HG03571 (cell line): ENCODE data around the gene IMMP2L.

Experiments
- ATAC-seq: cut with Tn5 transposase; IDR thresholded peaks from one replicate; pipeline ENCODE4 v1.9.1; 2021; ENCODE audit not compliant: unreplicated experiment

Gene IMMP2L

DNA sequence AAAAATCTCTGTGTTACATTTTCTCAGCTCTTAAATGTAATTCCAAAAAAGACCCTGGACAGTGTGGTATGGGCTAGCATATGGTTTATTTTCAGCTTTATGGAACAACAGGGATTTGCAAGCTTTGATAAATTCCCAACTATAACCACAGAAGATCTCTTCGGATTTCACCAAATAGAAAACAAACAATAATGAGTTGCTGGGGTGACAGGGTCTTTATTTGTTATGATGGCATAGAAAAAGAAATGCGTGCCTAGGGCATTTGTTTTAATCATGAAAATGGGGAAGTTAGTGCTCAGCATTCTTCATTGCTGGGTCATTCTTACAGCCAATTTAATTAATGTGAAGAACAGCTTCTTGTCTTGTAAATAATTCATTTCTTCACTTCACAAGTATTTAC is 332.4 kb downstream of the IMMP2L start:
- ATAC-seq = no peak

DNA sequence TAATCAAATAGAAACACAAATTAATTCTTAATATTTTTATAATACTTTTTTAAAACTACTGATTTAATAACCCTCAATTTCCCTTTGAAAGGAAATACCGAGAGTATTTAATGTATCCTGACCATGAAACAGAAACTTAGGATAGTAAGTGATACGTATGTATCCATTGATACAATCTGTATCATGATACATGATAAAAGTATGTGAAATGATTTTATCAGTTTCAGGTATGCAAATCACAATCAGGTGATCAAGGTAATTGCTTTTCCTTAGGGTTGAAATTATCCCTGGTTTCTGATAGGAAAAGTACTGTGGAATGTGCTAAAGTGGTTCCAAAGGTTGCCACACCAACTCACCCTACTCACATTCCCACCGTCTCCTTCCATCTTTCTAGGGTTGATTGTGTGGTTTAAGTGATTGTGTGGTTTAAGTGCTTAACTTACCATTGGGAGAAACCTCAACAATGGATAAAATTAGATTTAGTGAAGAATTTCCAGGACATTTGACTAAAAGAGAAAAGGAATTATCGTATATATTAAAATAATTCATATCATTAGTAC is 333.0 kb downstream of the IMMP2L start:
- ATAC-seq = no peak

DNA sequence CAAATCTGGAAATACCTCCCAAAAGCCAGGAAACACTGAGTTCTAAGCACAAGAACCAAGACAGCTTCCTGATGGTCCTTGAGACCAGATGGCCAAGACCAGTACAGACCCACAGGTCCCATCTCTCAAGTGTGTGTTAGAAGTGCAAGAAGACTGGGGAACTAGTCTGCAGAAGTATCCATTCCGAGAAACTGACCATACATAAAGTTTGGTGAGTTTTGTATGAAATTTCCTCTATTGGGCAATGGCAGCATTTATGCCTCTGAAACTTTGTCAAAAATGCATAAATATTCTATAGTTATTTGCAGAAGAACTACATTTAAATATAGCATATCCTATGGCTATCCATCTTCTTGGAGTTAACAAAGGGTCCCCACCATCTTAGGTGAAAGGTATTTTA is 333.9 kb downstream of the IMMP2L start:
- no peak for ATAC-seq

DNA sequence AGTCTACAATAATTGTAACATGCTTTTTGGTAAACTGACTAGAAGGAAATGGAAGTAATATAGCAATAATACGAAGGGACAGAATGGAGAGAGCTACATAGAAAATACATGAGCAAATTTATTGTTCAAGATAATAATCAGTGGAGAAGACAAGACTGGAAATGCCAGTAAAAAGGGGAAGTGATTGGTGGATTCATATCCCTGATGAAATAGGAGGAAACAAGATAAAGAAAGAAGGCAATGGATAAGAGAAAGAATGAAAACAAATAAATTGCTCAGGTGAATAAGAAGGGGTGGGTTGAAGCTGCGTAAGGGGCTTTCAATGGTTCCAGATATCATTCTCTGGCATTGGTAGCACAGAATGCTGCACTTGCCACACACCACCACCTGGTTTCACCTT is 335.5 kb downstream of the IMMP2L start:
- no peak for ATAC-seq

DNA sequence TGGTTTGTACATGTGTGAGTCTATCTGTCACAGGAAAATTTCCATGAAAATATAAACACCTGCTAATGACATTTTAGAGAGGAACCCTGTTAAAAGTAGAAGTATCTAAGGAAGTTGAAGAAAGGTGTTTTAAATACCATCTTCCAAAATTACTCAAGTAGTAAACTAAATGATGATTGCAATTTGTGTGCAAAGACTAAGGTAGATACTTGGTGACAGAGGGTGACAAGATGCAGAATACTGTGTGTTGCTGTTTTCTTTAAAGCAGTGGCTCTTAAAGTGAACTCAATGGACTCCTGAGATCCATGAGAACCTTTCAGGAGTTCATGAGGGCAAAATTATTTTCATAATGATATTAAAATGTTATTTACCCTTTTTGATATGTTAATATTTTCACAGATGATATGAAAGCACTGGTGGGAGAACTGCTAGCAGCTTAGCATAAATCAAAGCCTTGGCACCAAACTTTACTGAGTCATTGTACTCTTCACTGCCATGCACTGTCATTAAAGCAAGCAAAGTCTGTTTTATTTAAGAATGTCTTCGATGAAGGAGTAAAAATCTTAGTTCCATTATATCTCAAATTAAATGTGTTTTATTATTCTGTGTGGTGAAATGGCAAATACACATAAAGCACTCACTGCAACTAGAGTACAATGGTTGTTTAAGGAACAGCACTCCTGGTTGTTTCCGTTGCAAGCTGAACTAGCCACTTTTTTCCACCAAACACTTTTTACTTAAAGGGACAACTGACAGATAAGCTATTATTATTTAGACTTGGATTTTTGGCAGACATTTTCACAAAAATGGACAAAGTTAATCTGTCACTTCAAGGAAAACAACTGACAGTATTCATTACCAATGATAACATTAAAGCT is 337.7 kb downstream of the IMMP2L start:
- no peak for ATAC-seq

DNA sequence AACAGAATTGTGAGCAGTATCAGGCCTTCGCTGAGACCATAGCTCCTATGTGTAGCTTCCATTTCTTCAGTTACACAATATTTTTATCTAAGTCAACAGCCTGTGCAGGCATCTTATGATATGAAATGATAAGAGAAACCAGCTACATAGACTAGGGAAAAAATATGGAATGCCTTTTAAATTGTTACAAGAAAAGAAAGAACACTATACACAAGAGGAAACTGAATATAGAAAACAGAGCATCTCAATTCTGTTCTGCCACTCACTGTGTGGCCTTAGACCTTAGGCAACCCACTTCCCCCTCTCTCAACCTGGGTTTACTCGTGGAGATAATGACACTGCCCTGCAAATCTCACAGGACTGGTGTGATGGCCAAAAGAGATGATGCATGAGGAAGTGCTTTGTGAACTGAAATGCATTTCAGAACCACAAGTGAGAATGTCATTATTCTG is 338.5 kb downstream of the IMMP2L start:
- ATAC-seq = no peak

DNA sequence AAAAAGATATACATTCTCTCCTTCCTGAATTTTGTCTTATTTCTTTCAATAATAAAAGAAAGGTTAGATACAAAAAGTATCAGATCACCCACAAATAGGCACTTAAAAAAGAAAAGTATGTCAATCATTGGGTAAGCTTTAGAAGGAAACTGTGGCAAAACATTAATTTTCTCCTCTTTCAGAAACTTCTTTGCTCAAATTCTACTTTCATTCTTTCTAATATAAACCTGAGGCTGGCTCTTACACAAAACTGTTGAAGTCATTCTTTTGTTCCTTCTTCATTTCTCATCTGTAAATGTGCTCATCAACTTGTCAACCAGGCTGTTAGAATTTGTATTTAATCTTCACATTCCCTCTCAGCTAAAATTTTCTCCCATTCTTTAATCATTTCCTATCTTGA is 346.7 kb downstream of the IMMP2L start:
- ATAC-seq = no peak

DNA sequence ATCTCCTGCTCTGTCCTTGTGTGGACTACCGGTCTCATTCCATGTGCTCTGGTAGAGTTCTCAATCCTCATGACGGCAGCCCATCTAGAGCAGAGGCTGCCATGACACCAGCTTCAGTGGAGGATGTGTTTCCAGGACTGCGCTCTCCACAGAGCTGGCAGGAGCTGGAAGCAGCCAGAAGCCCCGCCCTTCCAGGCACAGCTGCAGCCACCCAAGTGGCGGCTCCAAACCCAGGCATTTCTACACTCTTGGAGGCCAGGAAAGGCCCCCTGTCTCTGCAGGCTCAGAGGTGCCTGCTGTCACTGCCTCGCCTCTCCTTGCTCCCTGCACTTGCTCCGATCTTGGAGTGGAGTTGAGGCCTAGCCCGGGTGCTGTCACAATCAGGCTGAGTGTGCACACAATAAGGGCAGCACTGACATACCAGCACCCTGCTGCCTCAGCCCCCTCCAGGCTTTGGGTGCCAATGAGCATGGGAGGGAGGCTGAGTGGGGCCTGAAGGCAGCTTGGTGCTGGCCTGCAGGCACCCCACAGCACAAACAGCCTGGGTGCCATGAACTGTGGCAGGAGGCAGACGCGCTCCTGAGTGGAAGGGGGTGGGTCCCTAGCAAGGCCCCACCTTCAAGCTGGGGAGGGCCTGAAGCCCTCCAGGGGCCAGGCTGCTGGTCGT is 349.3 kb downstream of the IMMP2L start:
- no peak for ATAC-seq

DNA sequence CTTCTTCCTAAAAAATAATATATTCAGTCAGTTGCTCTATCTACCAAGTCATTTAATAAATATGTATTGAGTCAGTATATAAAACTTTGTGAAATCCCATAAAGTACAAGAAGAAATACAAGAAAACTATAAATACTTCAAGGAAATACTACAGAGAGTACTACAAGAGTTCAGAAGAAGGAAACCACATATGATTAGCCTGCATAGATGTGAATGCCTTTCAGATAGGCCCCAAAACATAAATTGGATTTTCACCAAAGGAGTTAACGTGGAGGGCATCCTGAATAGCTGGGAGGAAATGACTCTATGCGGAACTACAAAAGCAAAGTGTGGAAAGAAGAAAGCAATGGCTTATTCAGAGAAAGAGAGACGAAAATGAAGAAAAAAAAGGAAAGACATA is 351.3 kb downstream of the IMMP2L start:
- no peak for ATAC-seq

DNA sequence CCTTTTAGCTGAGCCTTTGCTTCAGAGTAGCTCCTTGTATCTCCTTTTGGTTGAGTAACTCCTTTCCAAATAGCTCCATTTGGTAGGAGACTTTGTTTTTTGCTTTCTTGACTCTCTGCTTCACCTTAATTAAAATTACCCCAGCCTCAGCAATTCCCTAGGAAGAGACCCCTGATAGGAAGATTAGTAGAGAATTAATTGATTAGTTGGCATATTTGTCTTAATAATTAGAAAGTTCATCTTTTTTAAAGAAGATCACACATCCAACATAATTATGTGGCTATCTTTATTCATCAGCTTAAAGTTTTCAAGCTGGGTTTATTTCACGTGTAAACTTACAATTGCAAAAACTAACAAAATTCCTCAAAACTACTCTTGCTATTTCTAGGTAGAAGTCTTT is 352.2 kb downstream of the IMMP2L start:
- no peak for ATAC-seq

DNA sequence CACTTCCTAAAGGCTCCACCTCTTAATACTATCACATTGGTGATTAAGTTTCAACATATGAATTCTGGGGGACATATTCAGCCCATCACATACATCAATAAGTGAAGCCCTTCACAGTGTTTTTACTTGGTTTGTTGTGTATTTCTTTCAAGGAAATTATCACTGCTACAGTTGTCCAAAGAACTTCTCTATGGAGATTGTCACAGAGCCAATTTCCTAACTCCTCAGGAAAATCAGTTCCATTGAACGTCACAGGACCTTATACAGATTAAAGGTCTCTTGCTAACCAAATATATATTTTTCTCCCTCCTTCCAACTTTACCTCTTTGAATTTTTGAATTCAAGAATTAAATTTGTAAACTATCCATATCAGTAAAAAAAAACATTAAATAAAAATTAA is 357.0 kb downstream of the IMMP2L start:
- no peak for ATAC-seq

DNA sequence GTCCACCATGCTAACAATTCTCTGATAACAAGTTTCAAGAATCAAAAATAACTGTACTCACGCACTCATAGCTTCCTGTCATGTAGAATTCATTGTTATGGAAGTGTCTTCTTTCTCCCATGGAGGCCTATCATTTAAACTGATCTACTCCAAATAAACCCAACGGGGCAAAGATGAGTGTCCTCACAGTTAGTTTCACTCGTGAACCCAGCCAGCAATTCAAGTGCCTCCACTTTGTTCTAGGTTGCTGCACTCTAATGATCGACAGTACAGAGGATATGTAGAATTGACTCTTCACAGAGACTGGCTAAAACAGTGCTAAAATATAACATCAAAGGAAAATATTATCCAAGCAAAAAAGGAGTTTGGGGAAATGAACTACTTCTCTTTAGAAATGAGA is 360.0 kb downstream of the IMMP2L start:
- no peak for ATAC-seq

DNA sequence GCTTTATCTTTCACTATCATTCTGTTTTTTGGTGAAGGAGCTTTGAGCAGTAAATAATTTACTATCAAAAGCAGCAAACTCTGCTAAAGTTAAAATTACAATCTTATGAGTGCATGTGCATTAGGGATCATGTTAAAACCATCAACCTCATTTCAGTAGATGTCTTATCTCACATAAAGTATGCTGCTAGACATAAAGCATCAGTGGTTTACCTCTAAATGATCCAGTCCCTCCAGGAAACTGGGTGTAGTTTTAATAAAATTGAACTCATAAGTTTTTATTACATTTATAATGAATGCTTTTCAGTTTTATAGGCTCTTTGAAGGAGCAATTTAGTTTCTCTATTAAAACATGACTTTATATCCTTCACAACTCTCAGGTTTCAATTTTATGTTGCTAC is 362.6 kb downstream of the IMMP2L start:
- ATAC-seq = no peak

DNA sequence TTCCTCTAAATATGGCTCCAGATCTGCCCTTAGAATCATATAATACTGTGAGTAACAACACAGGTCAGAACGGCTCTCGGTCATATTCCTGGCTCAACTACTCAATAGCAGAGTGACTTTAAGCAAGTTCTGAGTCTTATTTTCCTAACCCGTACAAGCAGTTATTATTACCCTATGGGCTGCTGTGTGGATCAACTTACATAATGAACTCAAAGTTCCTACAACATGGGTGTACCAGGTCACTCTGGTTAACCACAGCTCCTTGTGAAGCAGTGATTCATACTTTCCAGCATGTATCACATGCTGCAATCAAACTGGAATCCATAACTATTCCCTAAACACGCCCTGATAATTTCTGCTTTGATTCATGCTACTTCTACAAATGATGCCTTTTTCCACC is 364.0 kb downstream of the IMMP2L start:
- ATAC-seq = no peak

DNA sequence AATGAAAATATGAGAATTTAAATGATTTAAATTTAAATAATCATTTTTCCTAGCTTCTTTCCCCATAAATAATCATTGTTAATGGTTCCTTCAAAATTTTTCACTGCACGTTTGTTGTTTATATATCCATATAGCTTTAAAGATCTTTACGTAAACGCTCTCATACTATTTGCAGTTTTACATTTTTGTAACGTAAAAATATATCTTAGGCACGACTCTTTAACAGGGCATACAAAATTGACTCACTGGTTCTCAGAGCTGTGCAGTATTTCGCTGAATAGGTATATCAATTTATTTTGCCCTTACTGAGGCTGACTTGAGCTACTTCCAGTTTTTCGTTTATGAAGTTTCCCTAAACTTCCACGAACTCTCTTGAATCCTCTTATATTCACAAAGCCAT is 365.6 kb downstream of the IMMP2L start:
- no peak for ATAC-seq

DNA sequence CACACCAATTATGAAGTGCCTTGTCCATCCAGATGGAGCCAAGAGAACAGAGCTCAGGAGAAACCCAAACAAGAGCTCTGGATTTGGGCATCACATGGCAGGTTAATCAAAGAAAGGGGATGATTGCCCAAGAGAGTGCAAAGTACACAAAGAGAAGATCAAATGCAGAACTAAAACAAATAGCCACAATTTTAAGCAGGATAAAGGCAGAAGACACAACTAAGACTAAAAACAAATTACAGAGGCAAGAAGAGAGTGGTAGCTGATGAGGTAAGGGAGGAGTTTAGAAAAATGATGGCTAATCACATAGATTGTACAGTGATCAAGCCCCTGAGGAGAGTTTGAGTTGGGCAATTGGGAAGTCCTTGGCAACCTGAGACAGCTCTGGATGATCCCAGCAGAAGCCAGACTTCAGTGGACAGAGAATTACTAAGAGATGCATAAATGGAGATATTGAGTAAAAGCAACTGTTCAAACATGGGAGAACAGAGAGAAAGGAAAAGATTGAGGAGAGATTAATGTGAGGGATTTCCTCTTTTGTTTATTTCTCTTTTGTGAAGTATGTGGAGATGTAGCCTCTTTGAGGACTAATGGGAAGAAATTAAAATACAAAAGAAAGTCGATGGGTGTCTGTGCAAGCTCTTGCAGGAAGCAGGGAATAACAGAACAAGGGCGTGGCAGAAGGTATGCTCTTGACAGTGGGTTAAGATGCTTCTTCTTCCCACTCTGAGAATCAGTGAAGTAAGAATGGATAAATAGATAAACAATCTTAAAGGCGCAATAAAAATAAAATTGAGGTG is 369.5 kb downstream of the IMMP2L start:
- no peak for ATAC-seq

DNA sequence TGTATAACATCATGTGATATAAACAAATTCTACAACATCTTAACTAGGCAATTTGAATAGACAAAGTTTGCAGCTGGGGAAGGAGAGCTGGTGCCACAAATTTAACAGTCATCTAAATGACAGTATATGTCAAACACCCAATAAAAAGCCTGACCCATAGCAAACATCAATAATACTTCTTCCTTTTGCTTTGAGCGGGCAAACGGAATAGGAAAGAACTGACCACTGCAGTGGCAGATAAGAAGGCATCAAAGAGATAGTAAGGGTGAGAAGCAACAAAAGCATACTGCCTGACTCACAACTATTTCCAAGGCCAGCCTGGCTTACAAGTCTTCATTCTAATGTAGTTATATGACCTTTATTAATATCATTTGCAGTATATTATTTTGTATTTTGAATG is 371.5 kb downstream of the IMMP2L start:
- no peak for ATAC-seq

DNA sequence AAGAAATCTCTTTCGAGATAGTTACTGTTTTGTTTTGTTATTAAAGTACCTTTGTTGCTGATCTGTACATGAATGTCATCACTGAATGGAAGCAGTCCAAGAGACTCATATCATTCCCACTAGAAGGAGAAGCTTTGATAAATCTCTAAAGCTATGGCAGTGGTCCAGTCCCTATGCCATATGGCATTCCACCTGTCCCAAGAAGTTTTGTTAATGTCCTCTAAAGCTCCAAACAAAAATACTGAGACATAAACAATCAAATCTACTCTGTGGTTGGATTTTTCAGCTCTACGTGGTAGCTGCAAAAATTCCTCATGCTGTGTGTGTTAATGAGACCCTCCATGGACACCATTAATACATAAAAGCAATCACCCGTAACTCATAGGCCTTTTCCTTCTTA is 377.3 kb downstream of the IMMP2L start:
- ATAC-seq = no peak

DNA sequence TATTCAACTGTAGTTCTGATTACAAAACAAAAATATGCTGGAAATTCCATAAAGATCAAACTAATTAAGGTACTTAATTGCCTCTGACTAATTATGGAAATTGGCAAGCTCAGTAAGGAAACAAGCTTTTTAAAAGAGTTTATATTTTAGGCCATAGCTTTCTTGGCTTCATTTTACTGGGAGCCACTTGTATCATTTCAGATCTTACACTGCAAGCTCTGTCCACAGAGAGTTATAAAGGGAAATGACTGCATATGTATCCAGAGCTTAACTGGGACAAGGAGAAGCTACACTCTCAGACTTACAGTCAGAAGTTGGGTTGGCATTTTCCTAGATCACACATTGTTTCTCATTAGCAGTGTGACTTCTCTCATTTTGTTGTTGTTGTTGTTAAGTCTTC is 379.0 kb downstream of the IMMP2L start:
- no peak for ATAC-seq

DNA sequence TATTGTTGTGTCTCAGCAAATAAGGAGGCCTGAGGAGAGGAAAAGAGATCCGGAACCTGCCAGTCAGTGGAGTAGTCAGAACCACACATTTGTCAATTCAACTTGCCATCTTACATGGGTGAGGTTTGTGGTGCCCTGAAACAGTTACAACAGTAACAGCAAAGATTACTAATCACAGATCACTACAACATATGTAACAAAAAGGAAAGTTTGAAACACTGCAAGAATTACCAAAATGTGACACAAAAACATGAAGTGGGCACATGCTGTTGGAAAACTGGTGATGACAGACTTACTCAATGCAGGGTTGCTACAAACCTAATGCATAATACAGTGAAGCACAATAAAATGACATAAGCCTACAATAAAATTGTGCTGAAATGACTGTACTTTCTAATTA is 382.0 kb downstream of the IMMP2L start:
- ATAC-seq = no peak

DNA sequence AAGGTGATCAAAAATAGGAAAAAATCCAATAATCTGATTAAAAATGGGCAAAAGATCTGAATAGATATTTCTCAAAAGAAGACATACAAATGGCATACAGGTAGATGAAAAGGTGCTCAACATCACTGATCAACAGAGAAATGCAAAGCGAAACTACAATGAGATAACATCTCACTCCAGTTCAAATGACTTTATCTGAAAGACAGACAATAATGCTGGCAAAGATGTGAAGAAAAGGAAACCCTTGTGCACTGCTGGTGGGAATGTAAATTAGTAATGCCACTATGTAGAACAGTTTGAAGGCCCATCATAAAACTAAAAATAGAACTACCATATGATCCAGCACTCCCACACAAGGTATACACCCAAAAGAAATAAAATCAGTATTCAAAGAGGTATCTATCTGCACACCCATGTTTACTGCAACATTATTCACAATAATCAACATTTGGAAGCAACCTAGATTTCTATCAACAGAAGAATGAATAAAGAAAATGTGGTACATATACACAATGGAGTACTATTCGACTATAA is 386.3 kb downstream of the IMMP2L start:
- ATAC-seq = no peak
